BJ (cell line): ENCODE data around the gene AMPD1. TPM values are rescaled to one million over a fixed set of nuclear protein-coding genes. Genes with fewer than 3 reads are reported as not detected.

Experiments used
- CTCF ChIA-PET: fragments of 350-600 bp; formaldehyde crosslinking; extraction: SDS; loops from one replicate; lab custom pipeline; 2021; ENCODE audit warnings: antibody characterized with exemption, inconsistent platforms; lab: Yijun Ruan, JAX
- POLR2A ChIA-PET: fragments of 300-600 bp; sonication (Branson Sonifier 250); formaldehyde crosslinking; extraction: SDS; loops from one replicate; lab custom pipeline; 2021; ENCODE audit warnings: antibody characterized with exemption; lab: Charles Lee
- DNase-seq: peaks from one replicate; pipeline ENCODE4 v3.0.0-alpha.2; 2011; ENCODE audit warnings: low read depth
- H3K27me3 ChIP-seq: 2 replicates; pipeline ENCODE4 v1.6.0; 2011; ENCODE audit warnings: low read length; ENCODE audit not compliant: control insufficient read depth, insufficient read depth
- H3K36me3 ChIP-seq: 2 replicates; pipeline ENCODE4 v1.5.1; 2011; ENCODE audit warnings: low read length; ENCODE audit not compliant: control insufficient read depth, insufficient read depth
- H3K4me3 ChIP-seq: 2 replicates; pipeline ENCODE4 v1.5.1; 2011; ENCODE audit warnings: low read depth, mild to moderate bottlenecking, control low read depth, low read length
- polyA minus RNA-seq: library from RNA; depleted of rRNA, polyadenylated mRNA; stranded (reverse); fragments of >200 nt; gene quantifications from 2 replicates; pipeline ENCODE4 v1.2.3, GENCODE V29; 2011; rRNA and poly(A)+ RNA removed
- polyA plus RNA-seq: library from polyadenylated mRNA; depleted of rRNA; stranded (reverse); fragments of >200 nt; gene quantifications from 2 replicates; pipeline ENCODE4 v1.2.3, GENCODE V29; 2011; rRNA removed
- TF ChIP-seq, protein P1 (sequence below): IDR thresholded peaks from 2 replicates; pipeline ENCODE4 v1.5.1; 2011; ENCODE audit warnings: low read depth, mild to moderate bottlenecking, control low read depth, inconsistent platforms, low read length, moderate library complexity; ENCODE audit not compliant: insufficient read depth

Gene AMPD1
- not detected in 2 replicates for polyA plus RNA-seq
- not detected in 2 replicates for polyA minus RNA-seq

GRCh38 chr1:114695430-114696058, at the start of gene AMPD1:
TSS of gene AMPD1 (minus strand) at chr1:114695546. CDS start at chr1:114695471, 75 bp downstream.
- CTCF ChIA-PET: interaction anchor here (1.0 kb wide), 1 partner anchor 25 kb away, joined by 3 read pairs; the partner anchor contains the start of gene DENND2C
- POLR2A ChIA-PET: no interaction called here
- TF ChIP-seq, protein P1, sequence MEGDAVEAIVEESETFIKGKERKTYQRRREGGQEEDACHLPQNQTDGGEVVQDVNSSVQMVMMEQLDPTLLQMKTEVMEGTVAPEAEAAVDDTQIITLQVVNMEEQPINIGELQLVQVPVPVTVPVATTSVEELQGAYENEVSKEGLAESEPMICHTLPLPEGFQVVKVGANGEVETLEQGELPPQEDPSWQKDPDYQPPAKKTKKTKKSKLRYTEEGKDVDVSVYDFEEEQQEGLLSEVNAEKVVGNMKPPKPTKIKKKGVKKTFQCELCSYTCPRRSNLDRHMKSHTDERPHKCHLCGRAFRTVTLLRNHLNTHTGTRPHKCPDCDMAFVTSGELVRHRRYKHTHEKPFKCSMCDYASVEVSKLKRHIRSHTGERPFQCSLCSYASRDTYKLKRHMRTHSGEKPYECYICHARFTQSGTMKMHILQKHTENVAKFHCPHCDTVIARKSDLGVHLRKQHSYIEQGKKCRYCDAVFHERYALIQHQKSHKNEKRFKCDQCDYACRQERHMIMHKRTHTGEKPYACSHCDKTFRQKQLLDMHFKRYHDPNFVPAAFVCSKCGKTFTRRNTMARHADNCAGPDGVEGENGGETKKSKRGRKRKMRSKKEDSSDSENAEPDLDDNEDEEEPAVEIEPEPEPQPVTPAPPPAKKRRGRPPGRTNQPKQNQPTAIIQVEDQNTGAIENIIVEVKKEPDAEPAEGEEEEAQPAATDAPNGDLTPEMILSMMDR: no peak

GRCh38 chr1:114741963-114742746, 46.8 kb upstream of the AMPD1 start:
- TF ChIP-seq, protein P1: no peak
- H3K27me3 ChIP-seq: no peaks in the 10 kb centered on the region
- no peak overlapping the region for H3K4me3 ChIP-seq
- POLR2A ChIA-PET: no interaction called here
- no peak for DNase-seq
- CTCF ChIA-PET: no interaction called here
- H3K36me3 ChIP-seq: peaks cover 5% of the 10 kb centered on the region

More at GRCh38 chr1:114695430-114696058, at the start of gene AMPD1:
- Histone ChIP-seq H3K27me3 (peaks cover 2% of the 10 kb centered on the region), H3K4me3 (no peak within 1 kb of the TSS), H3K36me3 (no peaks in the 10 kb centered on the region)
- no peak for DNase-seq

GRCh38 chr1:114740331-114740730, 45.0 kb upstream of the AMPD1 start:
- Histone ChIP-seq H3K36me3 (peaks cover 8% of the 10 kb centered on the region), H3K4me3 (no peak overlapping the region), H3K27me3 (no peaks in the 10 kb centered on the region)
- TF ChIP-seq, protein P1: no peak
- no peak for DNase-seq
- ChIA-PET CTCF (no interaction called here), POLR2A (no interaction called here)

GRCh38 chr1:114737314-114737849, 42.0 kb upstream of the AMPD1 start:
- TF ChIP-seq, protein P1: no peak
- ChIA-PET POLR2A (no interaction called here), CTCF (interaction anchor here (1.4 kb wide), 1 partner anchor 17 kb away, joined by 7 read pairs; no protein-coding TSS in a partner anchor)
- DNase-seq: no peak
- Histone ChIP-seq H3K36me3 (peaks cover 15% of the 10 kb centered on the region), H3K4me3 (no peak overlapping the region), H3K27me3 (no peaks in the 10 kb centered on the region)

GRCh38 chr1:114735479-114735878, 40.1 kb upstream of the AMPD1 start:
- no peaks in the 10 kb centered on the region for H3K27me3 ChIP-seq
- peaks cover 14% of the 10 kb centered on the region for H3K36me3 ChIP-seq
- H3K4me3 ChIP-seq: no peak overlapping the region
- CTCF ChIA-PET: no interaction called here
- DNase-seq: no peak
- POLR2A ChIA-PET: no interaction called here
- TF ChIP-seq, protein P1: no peak
